Neural cell (in vitro differentiated cells): ENCODE results near the gene PTN. TPM values are rescaled to one million over a fixed set of nuclear protein-coding genes. Genes with fewer than 3 reads are reported as not detected.

Experiments
- H2AFZ ChIP-seq: fragments of 200-600, 300-800 bp; sonication (generic), shearing (Covaris generic); 2 replicates; pipeline ENCODE4 v1.6.0; 2014; ENCODE audit warnings: low read depth, mild to moderate bottlenecking, antibody characterized with exemption, low read length, moderate library complexity
- H3F3A ChIP-seq: fragments of 200-600 bp; shearing (Covaris generic); 2 replicates; pipeline ENCODE4 v1.6.1; 2016; ENCODE audit warnings: mild to moderate bottlenecking, moderate library complexity, mixed read lengths, antibody characterized with exemption, low read length; ENCODE audit not compliant: insufficient read depth, poor library complexity, severe bottlenecking
- H3K27ac ChIP-seq: fragments of 200-600, 300-800 bp; sonication (generic), shearing (Covaris generic); 2 replicates; pipeline ENCODE4 v1.5.1; 2014; ENCODE audit warnings: mild to moderate bottlenecking, low read length, moderate library complexity
- H3K27me3 ChIP-seq: fragments of 300-800, 200-600 bp; sonication (generic), shearing (Covaris generic); 2 replicates; pipeline ENCODE4 v1.6.0; 2014; ENCODE audit warnings: mild to moderate bottlenecking, low read depth, low read length, moderate library complexity; ENCODE audit not compliant: insufficient read depth
- H3K36me3 ChIP-seq: fragments of 300-800, 200-600 bp; sonication (generic), shearing (Covaris generic); 2 replicates; pipeline ENCODE4 v1.5.1; 2014; ENCODE audit warnings: mild to moderate bottlenecking, antibody characterized with exemption, low read length, moderate library complexity; ENCODE audit not compliant: insufficient read depth
- H3K4me2 ChIP-seq: fragments of 300-800, 200-600 bp; sonication (generic), shearing (Covaris generic); 2 replicates; pipeline ENCODE4 v1.6.0; 2014; ENCODE audit warnings: mild to moderate bottlenecking, low read length
- H3K4me3 ChIP-seq: fragments of 300-800, 200-600 bp; sonication (generic), shearing (Covaris generic); 2 replicates; pipeline ENCODE4 v1.5.1; 2014; ENCODE audit warnings: mild to moderate bottlenecking, low read length, moderate library complexity
- H3K79me2 ChIP-seq: fragments of 200-600 bp; shearing (Covaris generic); replicated peaks from 2 replicates; pipeline ENCODE4 v1.6.0; 2014; ENCODE audit warnings: mild to moderate bottlenecking, low read length, moderate library complexity; ENCODE audit not compliant: insufficient read depth
- H3K9ac ChIP-seq: fragments of 300-800, 200-600 bp; sonication (generic), shearing (Covaris generic); 2 replicates; pipeline ENCODE4 v1.6.1; 2016; ENCODE audit warnings: mild to moderate bottlenecking, low read length, mixed read lengths
- H3K9me2 ChIP-seq: fragments of 200-600 bp; shearing (Covaris generic); 2 replicates; pipeline ENCODE4 v1.6.1; 2016; ENCODE audit warnings: mild to moderate bottlenecking, low read length, mixed read lengths; ENCODE audit not compliant: insufficient read depth
- H3K9me3 ChIP-seq: fragments of 200-600, 300-800 bp; sonication (generic), shearing (Covaris generic); 2 replicates; pipeline ENCODE4 v1.6.1; 2016; ENCODE audit warnings: mild to moderate bottlenecking, mixed run types, low read length, moderate library complexity, mixed read lengths
- H4K20me1 ChIP-seq: fragments of 200-600 bp; shearing (Covaris generic); 2 replicates; pipeline ENCODE4 v1.6.1; 2016; ENCODE audit warnings: mild to moderate bottlenecking, mixed run types; ENCODE audit not compliant: insufficient read depth
- CTCF ChIP-seq: fragments of 450-650 bp; IDR thresholded peaks from 2 replicates; pipeline ENCODE4 v1.5.1; 2014; ENCODE audit warnings: antibody characterized with exemption, mild to moderate bottlenecking, moderate library complexity; ENCODE audit not compliant: poor library complexity, severe bottlenecking
- EP300 ChIP-seq: fragments of 450-650 bp; conservative IDR thresholded peaks from 2 replicates; pipeline ENCODE4 v1.6.1; 2014; ENCODE audit warnings: antibody characterized with exemption, mild to moderate bottlenecking, moderate library complexity; ENCODE audit not compliant: poor library complexity, severe bottlenecking
- EZH2 ChIP-seq: fragments of 200-600, 300-800 bp; shearing (Covaris generic), sonication (generic); IDR thresholded peaks from 2 replicates; pipeline ENCODE4 v1.6.1; 2014; ENCODE audit warnings: antibody characterized with exemption, low read length, borderline replicate concordance, mild to moderate bottlenecking; ENCODE audit not compliant: insufficient read depth, poor library complexity, severe bottlenecking
- MXI1 ChIP-seq: fragments of 450-650 bp; conservative IDR thresholded peaks from 2 replicates; pipeline ENCODE4 v1.6.1; 2014; ENCODE audit warnings: antibody characterized with exemption, mild to moderate bottlenecking; ENCODE audit not compliant: poor library complexity, severe bottlenecking
- POLR2AphosphoS5 ChIP-seq: IDR thresholded peaks from 2 replicates; pipeline ENCODE4 v1.6.1; 2012
- RAD21 ChIP-seq: fragments of 450-650 bp; conservative IDR thresholded peaks from 2 replicates; pipeline ENCODE4 v1.6.1; 2014; ENCODE audit warnings: antibody characterized with exemption, mild to moderate bottlenecking, moderate library complexity
- SMC3 ChIP-seq: fragments of 450-650 bp; conservative IDR thresholded peaks from 2 replicates; pipeline ENCODE4 v1.6.1; 2014; ENCODE audit warnings: antibody characterized with exemption, mild to moderate bottlenecking, moderate library complexity; ENCODE audit not compliant: poor library complexity
- TAF1 ChIP-seq: IDR thresholded peaks from 2 replicates; pipeline ENCODE4 v1.6.1; 2012; ENCODE audit warnings: low read depth
- polyA plus RNA-seq: library from polyadenylated mRNA; depleted of rRNA; stranded (reverse); fragments of >200 nt; gene quantifications from 2 replicates; pipeline ENCODE4 v1.2.3, GENCODE V29; 2014
- TF ChIP-seq, protein P1 (sequence below): IDR thresholded peaks from 2 replicates; pipeline ENCODE4 v1.6.1; 2012; ENCODE audit warnings: borderline replicate concordance

The PTN gene
- polyA plus RNA-seq, 1 donor from 2014 or later = 14.1 TPM

GRCh38 chr7:137335814-137336213 lies 7.7 kb downstream of the PTN start:
- H3K36me3 ChIP-seq = no peaks in the 10 kb centered on the region
- H2AFZ ChIP-seq = no peak overlapping the region
- H3K9ac ChIP-seq = no peak overlapping the region
- H3K27me3 ChIP-seq = no peaks in the 10 kb centered on the region
- H3K79me2 ChIP-seq = no peaks in the 10 kb centered on the region
- H3F3A ChIP-seq = no peaks in the 10 kb centered on the region
- H3K9me2 ChIP-seq = no peaks in the 10 kb centered on the region
- H3K27ac ChIP-seq = no peak overlapping the region
- no peaks in the 10 kb centered on the region for H4K20me1 ChIP-seq
- no peak overlapping the region for H3K4me2 ChIP-seq
- no peak overlapping the region for H3K4me3 ChIP-seq
- TF ChIP-seq EP300 = no peak
- TF ChIP-seq RAD21 = no peak
- TF ChIP-seq MXI1 = no peak
- no peak for TF ChIP-seq POLR2AphosphoS5
- TF ChIP-seq CTCF = no peak
- no peak for TF ChIP-seq SMC3
- TF ChIP-seq EZH2 = no peak
- TF ChIP-seq TAF1 = no peak
- TF ChIP-seq, protein P1, sequence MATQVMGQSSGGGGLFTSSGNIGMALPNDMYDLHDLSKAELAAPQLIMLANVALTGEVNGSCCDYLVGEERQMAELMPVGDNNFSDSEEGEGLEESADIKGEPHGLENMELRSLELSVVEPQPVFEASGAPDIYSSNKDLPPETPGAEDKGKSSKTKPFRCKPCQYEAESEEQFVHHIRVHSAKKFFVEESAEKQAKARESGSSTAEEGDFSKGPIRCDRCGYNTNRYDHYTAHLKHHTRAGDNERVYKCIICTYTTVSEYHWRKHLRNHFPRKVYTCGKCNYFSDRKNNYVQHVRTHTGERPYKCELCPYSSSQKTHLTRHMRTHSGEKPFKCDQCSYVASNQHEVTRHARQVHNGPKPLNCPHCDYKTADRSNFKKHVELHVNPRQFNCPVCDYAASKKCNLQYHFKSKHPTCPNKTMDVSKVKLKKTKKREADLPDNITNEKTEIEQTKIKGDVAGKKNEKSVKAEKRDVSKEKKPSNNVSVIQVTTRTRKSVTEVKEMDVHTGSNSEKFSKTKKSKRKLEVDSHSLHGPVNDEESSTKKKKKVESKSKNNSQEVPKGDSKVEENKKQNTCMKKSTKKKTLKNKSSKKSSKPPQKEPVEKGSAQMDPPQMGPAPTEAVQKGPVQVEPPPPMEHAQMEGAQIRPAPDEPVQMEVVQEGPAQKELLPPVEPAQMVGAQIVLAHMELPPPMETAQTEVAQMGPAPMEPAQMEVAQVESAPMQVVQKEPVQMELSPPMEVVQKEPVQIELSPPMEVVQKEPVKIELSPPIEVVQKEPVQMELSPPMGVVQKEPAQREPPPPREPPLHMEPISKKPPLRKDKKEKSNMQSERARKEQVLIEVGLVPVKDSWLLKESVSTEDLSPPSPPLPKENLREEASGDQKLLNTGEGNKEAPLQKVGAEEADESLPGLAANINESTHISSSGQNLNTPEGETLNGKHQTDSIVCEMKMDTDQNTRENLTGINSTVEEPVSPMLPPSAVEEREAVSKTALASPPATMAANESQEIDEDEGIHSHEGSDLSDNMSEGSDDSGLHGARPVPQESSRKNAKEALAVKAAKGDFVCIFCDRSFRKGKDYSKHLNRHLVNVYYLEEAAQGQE = no peak
- H3K9me3 ChIP-seq = no peaks in the 10 kb centered on the region

DNA sequence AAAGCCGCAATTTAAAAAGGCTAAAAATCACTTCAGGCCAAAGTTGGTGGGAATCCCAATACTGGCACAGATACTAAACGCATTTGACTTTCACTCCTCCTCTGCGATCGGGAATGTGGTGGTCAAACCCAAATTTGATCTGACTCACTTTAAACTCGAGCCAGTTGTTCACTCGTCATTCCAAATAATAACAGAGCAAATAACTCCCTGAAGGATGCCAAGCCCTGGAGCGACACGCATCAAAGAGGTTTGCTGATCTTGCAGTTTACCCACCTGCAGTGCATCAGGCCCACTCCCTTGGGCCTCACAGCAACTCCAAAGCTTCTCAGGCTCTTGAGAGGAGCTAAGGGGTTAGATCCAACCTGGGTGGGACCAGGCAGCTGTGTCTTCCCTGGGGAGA lies 12.2 kb downstream of the PTN start:
- TF ChIP-seq POLR2AphosphoS5 (no peak), EP300 (no peak), CTCF (no peak), TAF1 (no peak), EZH2 (no peak), MXI1 (no peak), RAD21 (no peak), SMC3 (no peak)
- TF ChIP-seq, protein P1 = no peak
- H2AFZ ChIP-seq = no peak overlapping the region
- no peak overlapping the region for H3K9ac ChIP-seq
- no peaks in the 10 kb centered on the region for H3K9me2 ChIP-seq
- H3K79me2 ChIP-seq = no peaks in the 10 kb centered on the region
- H3K9me3 ChIP-seq = no peaks in the 10 kb centered on the region
- H3K36me3 ChIP-seq = no peaks in the 10 kb centered on the region
- no peak overlapping the region for H3K27ac ChIP-seq
- H4K20me1 ChIP-seq = no peaks in the 10 kb centered on the region
- H3K4me2 ChIP-seq = no peak overlapping the region
- no peak overlapping the region for H3K4me3 ChIP-seq
- H3K27me3 ChIP-seq = no peaks in the 10 kb centered on the region
- H3F3A ChIP-seq = no peaks in the 10 kb centered on the region
